Gastroesophageal sphincter (tissue), 3 donors: ENCODE measurements around the gene TARM1.

ENCODE experiments used
- EP300 ChIP-seq: sonication (generic); formaldehyde crosslinking; IDR thresholded peaks from one replicate; pipeline ENCODE4 v1.6.1; 2017; ENCODE audit warnings: antibody characterized with exemption, mild to moderate bottlenecking
- POLR2A ChIP-seq, 2 donors: fragments of 450-650 bp; IDR thresholded peaks; one replicate each; pipeline ENCODE4 v1.6.1; 2017; ENCODE audit warnings: antibody characterized with exemption in 2 of 2, mild to moderate bottlenecking in 2 of 2, moderate library complexity in 1 of 2
- POLR2AphosphoS5 ChIP-seq: sonication (generic); formaldehyde crosslinking; IDR thresholded peaks from one replicate; pipeline ENCODE4 v1.6.1; 2017; ENCODE audit warnings: antibody characterized with exemption
- TF ChIP-seq, protein P1 (sequence below), 4 experiments: fragments of 200-600 bp in 2 of 4; fragments of 450-650 bp in 2 of 4; sonication (generic) in 1 of 4; IDR thresholded peaks; one replicate each; pipeline ENCODE4 v1.5.1; 2017 to 2019; ENCODE audit warnings: antibody characterized with exemption in 4 of 4, mild to moderate bottlenecking in 2 of 4, moderate library complexity in 2 of 4

DNA sequence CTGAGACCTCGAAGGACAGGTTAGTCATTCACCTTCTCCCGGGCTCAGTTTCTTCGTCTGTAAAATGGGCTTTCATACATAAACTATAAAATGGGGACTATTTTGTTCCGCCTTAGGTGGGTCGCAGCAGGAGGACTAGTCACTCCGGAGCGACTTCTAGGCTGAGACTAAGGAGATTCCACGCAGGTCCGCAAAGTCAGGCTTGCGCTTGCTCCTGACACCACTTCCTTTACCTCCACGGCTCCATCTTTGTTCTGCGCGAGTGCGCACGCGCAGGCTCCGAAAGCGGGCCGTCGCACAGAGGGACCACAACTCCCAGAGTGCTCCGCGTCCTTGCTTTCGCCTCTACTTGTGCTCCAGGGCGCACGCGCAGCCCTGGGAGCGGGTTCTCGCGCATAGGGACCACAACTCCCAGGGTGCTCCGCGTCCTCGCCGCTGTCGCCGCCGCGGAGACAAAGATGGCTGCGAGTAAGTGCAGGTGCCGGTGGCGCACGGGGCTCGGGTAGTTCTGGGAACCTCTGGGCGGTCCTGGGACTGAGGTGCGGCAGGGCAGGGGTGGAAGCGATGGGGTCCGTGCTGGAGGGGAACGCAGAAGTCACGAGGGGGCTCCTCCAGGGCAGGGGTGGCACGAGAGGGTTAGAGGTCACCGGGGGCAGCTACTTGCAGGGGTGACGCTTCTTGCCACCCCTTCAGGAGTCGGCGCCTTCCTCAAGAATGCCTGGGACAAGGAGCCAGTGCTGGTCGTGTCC is 21.4 kb upstream of the TARM1 start, which contains the start of gene NDUFA3:
- TF ChIP-seq, protein P1, sequence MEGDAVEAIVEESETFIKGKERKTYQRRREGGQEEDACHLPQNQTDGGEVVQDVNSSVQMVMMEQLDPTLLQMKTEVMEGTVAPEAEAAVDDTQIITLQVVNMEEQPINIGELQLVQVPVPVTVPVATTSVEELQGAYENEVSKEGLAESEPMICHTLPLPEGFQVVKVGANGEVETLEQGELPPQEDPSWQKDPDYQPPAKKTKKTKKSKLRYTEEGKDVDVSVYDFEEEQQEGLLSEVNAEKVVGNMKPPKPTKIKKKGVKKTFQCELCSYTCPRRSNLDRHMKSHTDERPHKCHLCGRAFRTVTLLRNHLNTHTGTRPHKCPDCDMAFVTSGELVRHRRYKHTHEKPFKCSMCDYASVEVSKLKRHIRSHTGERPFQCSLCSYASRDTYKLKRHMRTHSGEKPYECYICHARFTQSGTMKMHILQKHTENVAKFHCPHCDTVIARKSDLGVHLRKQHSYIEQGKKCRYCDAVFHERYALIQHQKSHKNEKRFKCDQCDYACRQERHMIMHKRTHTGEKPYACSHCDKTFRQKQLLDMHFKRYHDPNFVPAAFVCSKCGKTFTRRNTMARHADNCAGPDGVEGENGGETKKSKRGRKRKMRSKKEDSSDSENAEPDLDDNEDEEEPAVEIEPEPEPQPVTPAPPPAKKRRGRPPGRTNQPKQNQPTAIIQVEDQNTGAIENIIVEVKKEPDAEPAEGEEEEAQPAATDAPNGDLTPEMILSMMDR (IDR thresholded peaks at IDR 0.05) = no peak
- TF ChIP-seq POLR2A (IDR thresholded peaks at IDR 0.05) (peak; percentile 52 to 66), POLR2AphosphoS5 (peak; percentile 76), EP300 (no peak)
